Measurements from ENCODE around the gene ZC3H11A.

Gene ZC3H11A

DNA sequence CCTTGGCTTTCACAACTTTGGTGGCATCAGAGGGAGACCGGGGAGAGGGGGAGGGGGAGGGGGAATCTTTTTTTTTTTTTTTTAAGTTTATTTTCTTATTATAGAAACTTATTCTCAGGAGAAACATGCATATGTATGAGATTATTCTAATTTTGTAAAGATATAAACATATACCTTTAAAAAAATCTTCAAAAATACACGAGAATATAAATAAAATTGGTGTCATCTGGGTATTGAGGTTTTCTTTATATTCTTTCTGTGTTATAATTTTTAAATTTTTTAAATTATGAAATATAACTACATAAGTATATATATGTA lies 47.1 kb downstream of the ZC3H11A start:
- ATAC-seq (no peak), DNase-seq (no peak)

DNA sequence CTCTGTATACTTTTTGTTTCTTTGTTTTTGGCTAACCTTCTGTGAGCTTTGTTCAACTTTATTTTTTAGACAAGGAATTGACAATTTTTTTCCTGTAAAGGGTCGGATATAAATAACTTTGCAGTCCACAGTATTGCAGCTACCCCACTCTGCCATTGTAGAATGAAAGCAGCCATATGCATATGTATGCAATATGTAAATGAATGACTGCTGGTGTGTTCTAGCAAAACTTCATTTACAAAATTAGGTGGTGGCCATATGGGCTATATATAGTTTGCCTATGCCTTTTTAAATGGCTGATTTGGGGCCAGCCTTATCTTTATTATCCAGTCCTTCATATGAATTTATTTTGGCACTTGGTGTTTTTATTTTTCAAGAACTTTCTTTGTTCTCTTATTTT lies 48.0 kb downstream of the ZC3H11A start:
- DNase-seq = no peak
- no peak for ATAC-seq

Data from stimulated activated naive CD8-positive, alpha-beta T cell treated with anti-CD3 and anti-CD28 coated beads, Interleukin-15, Interleukin-2, amounts not matched to agents 100 U/mL and 50 U/mL, for 24 hours (primary cell).